Caco-2 (cell line): ENCODE results near the gene ATAD3A. TPM values are rescaled to one million over a fixed set of nuclear protein-coding genes. Genes with fewer than 3 reads are reported as not detected.
"Not testable (repeated sequence)": the region's sequence is repeated elsewhere in the genome, so short reads cannot be mapped to it uniquely, and the experiment has no call there.

Source experiments
- BruUV-seq: library from RNA; stranded (reverse); fragments of 400-500 nt; replicated peaks from 2 replicates; lab custom pipeline; 2021; lab: Mats Ljungman, UMichigan
- CTCF ChIA-PET: fragments of 300-600 bp; sonication (Branson Sonifier 250); formaldehyde crosslinking; loops from one replicate; lab custom pipeline; 2022; ENCODE audit warnings: antibody characterized with exemption; lab: Charles Lee
- POLR2A ChIA-PET: fragments of 300-600 bp; sonication (Branson Sonifier 250); formaldehyde crosslinking; loops from one replicate; lab custom pipeline; 2022; ENCODE audit warnings: antibody characterized with exemption; lab: Charles Lee
- DNase-seq, 2 experiments: peaks; one replicate each; pipeline versions ENCODE4 v3.0.0 to v3.0.0-alpha.2; 2020 to 2022
- H3K27me3 ChIP-seq: replicated peaks from 2 replicates; pipeline ENCODE4 v1.6.0; 2011; ENCODE audit warnings: low read length; ENCODE audit not compliant: control insufficient read depth, insufficient read depth
- H3K36me3 ChIP-seq: 2 replicates; pipeline ENCODE4 v1.5.1; 2011; ENCODE audit warnings: low read length; ENCODE audit not compliant: control insufficient read depth, insufficient read depth
- H3K4me1 ChIP-seq: fragments of 250-450 bp; sonication (Bioruptor Pico); 2 replicates; pipeline ENCODE4 v1.5.1; 2020; ENCODE audit warnings: mild to moderate bottlenecking
- H3K4me3 ChIP-seq: 2 replicates; pipeline ENCODE4 v1.5.1; 2011; ENCODE audit warnings: low read depth, mild to moderate bottlenecking, control low read depth, low read length
- H3K9me3 ChIP-seq: fragments of 250-450 bp; sonication (Bioruptor Pico); 2 replicates; pipeline ENCODE4 v1.5.1; 2020; ENCODE audit warnings: mild to moderate bottlenecking, moderate library complexity
- H3K27ac Mint-ChIP-seq: one replicate; pipeline ENCODE4 v1.8.0; 2022; ENCODE audit warnings: mixed read lengths; ENCODE audit not compliant: unreplicated experiment
- H3K27me3 Mint-ChIP-seq: one replicate; pipeline ENCODE4 v1.8.0; 2022; ENCODE audit warnings: mixed read lengths; ENCODE audit not compliant: insufficient read depth, unreplicated experiment
- H3K36me3 Mint-ChIP-seq: one replicate; pipeline ENCODE4 v1.8.0; 2022; ENCODE audit warnings: mild to moderate bottlenecking, mixed read lengths; ENCODE audit not compliant: insufficient read depth, unreplicated experiment
- H3K4me1 Mint-ChIP-seq: one replicate; pipeline ENCODE4 v1.8.0; 2022; ENCODE audit warnings: low read depth, mixed read lengths; ENCODE audit not compliant: unreplicated experiment
- H3K4me3 Mint-ChIP-seq: one replicate; pipeline ENCODE4 v1.8.0; 2022; ENCODE audit warnings: mild to moderate bottlenecking, moderate library complexity, mixed read lengths; ENCODE audit not compliant: unreplicated experiment
- H3K9me3 Mint-ChIP-seq: one replicate; pipeline ENCODE4 v1.8.0; 2022; ENCODE audit warnings: mixed read lengths; ENCODE audit not compliant: unreplicated experiment
- intact Hi-C: fragments of 100-400 bp; cut with micrococcal nuclease; formaldehyde crosslinking; loops from one replicate; pipeline ENCODE4 v1.10.0; 2022; ENCODE audit not compliant: unreplicated experiment
- total RNA-seq: library from RNA; stranded (reverse); gene quantifications from 2 replicates; pipeline ENCODE4 v1.2.3, GENCODE V29; 2022

The ATAD3A gene
- total RNA-seq, 1 experiment from 2014 or later = 58.6 TPM

- H3K4me1 ChIP-seq, H3K9me3 Mint-ChIP-seq, H3K9me3 ChIP-seq, H3K27me3 ChIP-seq, DNase-seq, CTCF ChIA-PET, H3K27me3 Mint-ChIP-seq, H3K27ac Mint-ChIP-seq, intact Hi-C loops, BruUV-seq, H3K4me1 Mint-ChIP-seq, H3K4me3 ChIP-seq, POLR2A ChIA-PET, H3K4me3 Mint-ChIP-seq, H3K36me3 ChIP-seq: not testable (repeated sequence)
- H3K36me3 Mint-ChIP-seq = peaks cover 29% of the 10 kb centered on the region
Observed at GRCh38 chr1:1523226-1523625, 11.3 kb downstream of the ATAD3A start.

- H3K27me3 Mint-ChIP-seq, intact Hi-C loops, H3K4me3 ChIP-seq, H3K27ac Mint-ChIP-seq, H3K4me1 Mint-ChIP-seq, H3K4me3 Mint-ChIP-seq, H3K9me3 Mint-ChIP-seq, CTCF ChIA-PET, H3K4me1 ChIP-seq, DNase-seq, BruUV-seq, H3K27me3 ChIP-seq, POLR2A ChIA-PET, H3K9me3 ChIP-seq, H3K36me3 ChIP-seq: not testable (repeated sequence)
- H3K36me3 Mint-ChIP-seq = peaks cover 27% of the 10 kb centered on the region
Observed at GRCh38 chr1:1523651-1524050, 11.7 kb downstream of the ATAD3A start.

DNA sequence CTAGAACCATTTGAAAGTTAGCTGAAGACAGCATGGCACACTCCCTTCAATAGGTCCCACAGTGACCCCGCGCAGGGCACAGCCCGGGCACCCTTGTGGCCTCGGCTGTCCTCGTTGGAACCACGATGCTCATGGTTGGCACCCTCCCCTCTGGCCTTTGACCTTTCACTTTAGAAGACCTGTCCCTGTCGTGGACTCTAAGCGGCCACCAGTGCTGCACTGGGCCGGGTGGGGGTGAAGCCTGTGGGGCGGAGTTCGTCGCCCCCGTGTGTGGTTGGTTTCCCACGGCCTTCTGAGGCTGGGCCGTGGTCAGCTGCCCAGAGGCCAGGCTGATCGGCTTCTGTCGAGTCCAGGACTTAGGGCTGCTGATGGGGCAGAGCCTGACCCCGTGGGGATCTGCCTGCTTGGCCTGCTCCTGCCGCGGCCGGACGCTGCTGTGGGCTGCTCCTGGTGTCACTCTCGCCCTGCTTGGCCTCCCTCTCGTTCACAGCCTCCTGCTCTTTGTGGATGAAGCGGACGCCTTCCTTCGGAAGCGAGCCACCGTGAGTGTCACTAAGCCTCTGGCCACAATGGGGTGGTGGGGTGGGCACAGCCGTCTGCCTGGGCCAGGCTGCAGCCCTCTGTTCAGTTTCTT lies 12.9 kb downstream of the ATAD3A start:
- H3K4me1 ChIP-seq, H3K27me3 Mint-ChIP-seq, H3K27ac Mint-ChIP-seq, intact Hi-C loops, H3K36me3 ChIP-seq, H3K4me1 Mint-ChIP-seq, CTCF ChIA-PET, BruUV-seq, H3K9me3 ChIP-seq, H3K4me3 Mint-ChIP-seq, H3K4me3 ChIP-seq, H3K27me3 ChIP-seq, DNase-seq, H3K9me3 Mint-ChIP-seq: not testable (repeated sequence)
- POLR2A ChIA-PET = interaction anchor here (0.6 kb wide), 1 partner anchor 91 kb away, joined by 4 read pairs; no protein-coding TSS in a partner anchor
- H3K36me3 Mint-ChIP-seq = peaks cover 37% of the 10 kb centered on the region

- CTCF ChIA-PET = not testable (repeated sequence)
Observed at GRCh38 chr1:1526476-1526875, 14.5 kb downstream of the ATAD3A start.

More at GRCh38 chr1:1526476-1526875, 14.5 kb downstream of the ATAD3A start:
- H3K27ac Mint-ChIP-seq, intact Hi-C loops, H3K27me3 Mint-ChIP-seq, DNase-seq, H3K27me3 ChIP-seq, H3K4me1 ChIP-seq, H3K9me3 ChIP-seq, H3K4me3 ChIP-seq, POLR2A ChIA-PET, H3K4me3 Mint-ChIP-seq, BruUV-seq, H3K36me3 ChIP-seq, H3K4me1 Mint-ChIP-seq, H3K9me3 Mint-ChIP-seq: not testable (repeated sequence)
- H3K36me3 Mint-ChIP-seq = peaks cover 49% of the 10 kb centered on the region
